A673 (cell line): ENCODE data around the gene NRN1. TPM values are rescaled to one million over a fixed set of nuclear protein-coding genes. Genes with fewer than 3 reads are reported as not detected.
A peak's percentile ranks its signal among the peaks of the same experiment; 100 is the strongest.

Experiments used
- BruUV-seq: library from RNA; stranded (reverse); fragments of 400-500 nt; replicated peaks from 2 replicates; lab custom pipeline; 2021; lab: Mats Ljungman, UMichigan
- CTCF ChIA-PET: fragments of 300-600 bp; sonication (Branson Sonifier 250); formaldehyde crosslinking; loops from one replicate; lab custom pipeline; 2022; ENCODE audit warnings: antibody characterized with exemption; lab: Charles Lee
- POLR2A ChIA-PET: fragments of 300-600 bp; sonication (Branson Sonifier 250); formaldehyde crosslinking; loops from one replicate; lab custom pipeline; 2022; ENCODE audit warnings: antibody characterized with exemption; ENCODE audit not compliant: low non-redundant PET; lab: Charles Lee
- DNase-seq: peaks from one replicate; pipeline ENCODE4 v3.0.0-alpha.2; 2015; ENCODE audit warnings: low spot score
- H3K27ac ChIP-seq: fragments of 200-600 bp; sonication (generic); 2 replicates; pipeline ENCODE4 v1.5.1; 2016; ENCODE audit warnings: mixed run types, low read depth, mild to moderate bottlenecking, mixed read lengths, antibody characterized with exemption, low read length; ENCODE audit not compliant: poor library complexity, severe bottlenecking
- H3K27me3 ChIP-seq: fragments of 200-600 bp; sonication (generic); replicated peaks from 2 replicates; pipeline ENCODE4 v1.6.1; 2017; ENCODE audit warnings: mixed run types, low read depth, mild to moderate bottlenecking, mixed read lengths, antibody characterized with exemption, low read length; ENCODE audit not compliant: insufficient read depth, poor library complexity
- H3K36me3 ChIP-seq: fragments of 200-600 bp; sonication (generic); 2 replicates; pipeline ENCODE4 v1.6.1; 2016; ENCODE audit warnings: mixed run types, mild to moderate bottlenecking, mixed read lengths, antibody characterized with exemption, low read length; ENCODE audit not compliant: insufficient read depth, poor library complexity, severe bottlenecking
- H3K4me1 ChIP-seq: fragments of 200-600 bp; sonication (generic); 2 replicates; pipeline ENCODE4 v1.6.1; 2017; ENCODE audit warnings: mixed run types, mild to moderate bottlenecking, mixed read lengths, antibody characterized with exemption, low read length; ENCODE audit not compliant: insufficient read depth, poor library complexity, severe bottlenecking
- H3K4me3 ChIP-seq: fragments of 200-600 bp; sonication (generic); 2 replicates; pipeline ENCODE4 v1.5.1; 2016; ENCODE audit warnings: low read depth, mixed run types, mild to moderate bottlenecking, mixed read lengths, low read length; ENCODE audit not compliant: poor library complexity, severe bottlenecking
- H3K9me3 ChIP-seq: fragments of 200-600 bp; sonication (generic); 2 replicates; pipeline ENCODE4 v1.6.1; 2016; ENCODE audit warnings: mixed run types, low read depth, mild to moderate bottlenecking, mixed read lengths, antibody characterized with exemption, low read length; ENCODE audit not compliant: poor library complexity, severe bottlenecking
- CTCF ChIP-seq: fragments of 300-800, 200-600 bp; sonication (generic); conservative IDR thresholded peaks from 2 replicates; pipeline ENCODE4 v1.5.1; 2017; ENCODE audit warnings: low read depth, mild to moderate bottlenecking, antibody characterized with exemption, low read length, moderate library complexity, mixed read lengths
- EZH2 ChIP-seq: fragments of 200-600 bp; sonication (generic); IDR thresholded peaks from 2 replicates; pipeline ENCODE4 v1.6.1; 2017; ENCODE audit warnings: borderline replicate concordance, low read depth, mild to moderate bottlenecking, mixed read lengths, antibody characterized with exemption, low read length; ENCODE audit not compliant: poor library complexity, severe bottlenecking
- intact Hi-C: fragments of 100-400 bp; cut with micrococcal nuclease; formaldehyde crosslinking; loops from one replicate; pipeline ENCODE4 v1.10.0; 2022; ENCODE audit not compliant: unreplicated experiment
- total RNA-seq: library from RNA; stranded (reverse); gene quantifications from 2 replicates; pipeline ENCODE4 v1.2.3, GENCODE V29; 2021

NRN1 gene
- total RNA-seq, 1 experiment from 2014 or later, result 37.0 TPM

GRCh38 chr6:5958921-5959320, 47.8 kb downstream of the NRN1 start:
- no peak for TF ChIP-seq EZH2
- no peak for TF ChIP-seq CTCF
- Histone ChIP-seq H3K4me1 (no peaks in the 10 kb centered on the region), H3K27ac (no peak overlapping the region), H3K27me3 (no peaks in the 10 kb centered on the region), H3K36me3 (no peaks in the 10 kb centered on the region), H3K9me3 (no peaks in the 10 kb centered on the region), H3K4me3 (no peak overlapping the region)
- BruUV-seq, result no TSS peak
- intact Hi-C loops, result no loop called here
- ChIA-PET CTCF (no interaction called here), POLR2A (no interaction called here)
- DNase-seq, result no peak

GRCh38 chr6:5956939-5957338, 49.8 kb downstream of the NRN1 start:
- intact Hi-C loops, result no loop called here
- CTCF ChIA-PET, result no interaction called here
- no peak overlapping the region for H3K27ac ChIP-seq
- no peaks in the 10 kb centered on the region for H3K36me3 ChIP-seq
- no peak for TF ChIP-seq EZH2
- no peak for TF ChIP-seq CTCF
- H3K9me3 ChIP-seq, result no peaks in the 10 kb centered on the region
- BruUV-seq, result no TSS peak
- DNase-seq, result no peak
- H3K4me1 ChIP-seq, result no peaks in the 10 kb centered on the region
- H3K4me3 ChIP-seq, result no peak overlapping the region
- no peaks in the 10 kb centered on the region for H3K27me3 ChIP-seq
- POLR2A ChIA-PET, result no interaction called here

- no peaks in the 10 kb centered on the region for H3K36me3 ChIP-seq
- BruUV-seq, result no TSS peak
- ChIA-PET CTCF (no interaction called here), POLR2A (no interaction called here)
- intact Hi-C loops, result no loop called here
- H3K9me3 ChIP-seq, result no peaks in the 10 kb centered on the region
- no peaks in the 10 kb centered on the region for H3K27me3 ChIP-seq
- peak; percentile 74 for TF ChIP-seq CTCF
- no peak for TF ChIP-seq EZH2
- no peak overlapping the region for H3K27ac ChIP-seq
- H3K4me1 ChIP-seq, result no peaks in the 10 kb centered on the region
- no peak overlapping the region for H3K4me3 ChIP-seq
- DNase-seq, result peak; percentile 41
Measured at GRCh38 chr6:5950361-5950785, 56.4 kb downstream of the NRN1 start.
